Measurements from ENCODE around the gene TEX14.

GRCh38 chr17:58527949-58528348 lies 163.9 kb downstream of the TEX14 start:
- TF ChIP-seq CTCF (IDR thresholded peaks at IDR 0.05; ENCODE audit: insufficient read depth, low read length, poor library complexity, severe bottlenecking) (no peak), EZH2phosphoT487 (conservative IDR thresholded peaks at IDR 0.05; ENCODE audit: low read length) (no peak)

All from SU-DHL-6 (cell line).